IPS DF 4.7 (cell line): ENCODE measurements around the gene DTX2.
"Not testable (repeated sequence)": the region's sequence is repeated elsewhere in the genome, so short reads cannot be mapped to it uniquely, and the experiment has no call there.

Source experiments
- DNase-seq: peaks from one replicate; pipeline ENCODE4 v3.0.0-alpha.2; 2013; ENCODE audit warnings: low spot score; ENCODE audit errors: extremely low read depth

The DTX2 gene

GRCh38 chr7:76511200-76511910 is 49.8 kb downstream of the DTX2 start:
- DNase-seq: not testable (repeated sequence)

- DNase-seq: not testable (repeated sequence)
Observed at GRCh38 chr7:76511911-76512885, 50.7 kb downstream of the DTX2 start.

- no peak for DNase-seq
Observed at GRCh38 chr7:76512941-76513816, 51.7 kb downstream of the DTX2 start.

- no peak for DNase-seq
Observed at GRCh38 chr7:76513817-76514799, 52.6 kb downstream of the DTX2 start.

GRCh38 chr7:76514926-76515771 is 53.6 kb downstream of the DTX2 start:
- DNase-seq: no peak

- no peak for DNase-seq
Observed at GRCh38 chr7:76515999-76516443, 54.5 kb downstream of the DTX2 start.

GRCh38 chr7:76516932-76517331 is 55.4 kb downstream of the DTX2 start:
- not testable (repeated sequence) for DNase-seq

- not testable (repeated sequence) for DNase-seq
Observed at GRCh38 chr7:76526183-76526582, 64.7 kb downstream of the DTX2 start.

GRCh38 chr7:76531643-76532042 is 70.1 kb downstream of the DTX2 start:
- not testable (repeated sequence) for DNase-seq

- DNase-seq: not testable (repeated sequence)
Observed at GRCh38 chr7:76543197-76543596, 81.7 kb downstream of the DTX2 start, which contains the start of gene SPDYE16. Gene SPDYE16, minus strand, starts transcription at chr7:76543297. Its CDS starts 1,838 bp downstream, at chr7:76541459.

- peak; percentile 87 for DNase-seq
Observed at GRCh38 chr7:76549025-76549854, 87.7 kb downstream of the DTX2 start.

- not testable (repeated sequence) for DNase-seq
Observed at GRCh38 chr7:76549855-76550248, 88.3 kb downstream of the DTX2 start.

- DNase-seq: not testable (repeated sequence)
Observed at GRCh38 chr7:76551992-76552391, 90.5 kb downstream of the DTX2 start.
